K562 (cell line): ENCODE data around the gene HNRNPLL. TPM values are rescaled to one million over a fixed set of nuclear protein-coding genes. Genes with fewer than 3 reads are reported as not detected.

ENCODE experiments used
- AFF1 ChIP-seq, 2 experiments: fragments of 450-650 bp; IDR thresholded peaks; 2 replicates each; pipeline ENCODE4 v1.6.1; 2018; ENCODE audit warnings: mild to moderate bottlenecking in 2 of 2, low read depth in 1 of 2; ENCODE audit not compliant: partially characterized antibody in 2 of 2
- E2F8 ChIP-seq: fragments of 450-650 bp; IDR thresholded peaks from 2 replicates; pipeline ENCODE4 v1.7.1; 2018; ENCODE audit warnings: mild to moderate bottlenecking, low read depth; ENCODE audit not compliant: partially characterized antibody
- GABPB1 ChIP-seq: sonication (generic); formaldehyde crosslinking; IDR thresholded peaks from 2 replicates; pipeline ENCODE4 v1.8.0; 2022; ENCODE audit warnings: mild to moderate bottlenecking, missing genetic modification reagents
- HDGF ChIP-seq: fragments of 450-650 bp; IDR thresholded peaks from 2 replicates; pipeline ENCODE4 v1.6.1; 2016
- HMG20B ChIP-seq: fragments of 250-450 bp; sonication (Bioruptor Pico); IDR thresholded peaks from 2 replicates; pipeline ENCODE4 v1.5.0; 2021; ENCODE audit warnings: mild to moderate bottlenecking
- HNRNPL ChIP-seq: fragments of 200-400 bp; formaldehyde crosslinking; IDR thresholded peaks from 2 replicates; pipeline ENCODE4 v1.6.1; 2017; ENCODE audit warnings: low read depth, mild to moderate bottlenecking, low read length
- NBN ChIP-seq: fragments of 450-650 bp; IDR thresholded peaks from 2 replicates; pipeline ENCODE4 v1.6.1; 2016; ENCODE audit warnings: low read depth, mild to moderate bottlenecking
- NFIC ChIP-seq: fragments of 450-650 bp; IDR thresholded peaks from 2 replicates; pipeline ENCODE4 v1.6.1; 2017; ENCODE audit warnings: mild to moderate bottlenecking, inconsistent platforms
- NRF1 ChIP-seq, 2 experiments: fragments of 450-650 bp; IDR thresholded peaks in 1 of 2; conservative IDR thresholded peaks in 1 of 2; 2 replicates each; pipeline ENCODE4 v1.6.1; 2014; ENCODE audit warnings: mild to moderate bottlenecking in 2 of 2
- RFX5 ChIP-seq: IDR thresholded peaks from 2 replicates; pipeline ENCODE4 v1.6.1; 2011; ENCODE audit warnings: low read depth, mild to moderate bottlenecking, improper control_type of control experiment, low read length
- SPI1 ChIP-seq: IDR thresholded peaks from 2 replicates; pipeline ENCODE4 v1.6.1; 2011; ENCODE audit warnings: low read depth, low read length, control low read depth, borderline replicate concordance
- TAF9B ChIP-seq: fragments of 450-650 bp; IDR thresholded peaks from 2 replicates; pipeline ENCODE4 v1.6.1; 2018; ENCODE audit warnings: mild to moderate bottlenecking; ENCODE audit not compliant: partially characterized antibody
- TCF7L2 ChIP-seq: fragments of 150-350 bp; IDR thresholded peaks from 2 replicates; pipeline ENCODE4 v1.6.1; 2016; ENCODE audit warnings: low read depth, mild to moderate bottlenecking, low read length, moderate library complexity
- TRIM28 ChIP-seq: fragments of 450-650 bp; IDR thresholded peaks from 2 replicates; pipeline ENCODE4 v1.6.1; 2017
- ZNF197 ChIP-seq: fragments of 200-800 bp; sonication (Bioruptor generic); IDR thresholded peaks from 2 replicates; pipeline ENCODE4 v1.6.1; 2016; ENCODE audit warnings: low read depth, missing genetic modification characterization, missing compliant biosample characterization
- polyA plus RNA-seq, 8 experiments: library from polyadenylated mRNA; depleted of rRNA in 4 of 8; stranded (reverse) in 5 of 8; unstranded in 3 of 8; fragments of >200 nt; fragmentation: Nextera tagmentation in 2 of 8; fragmentation: Illumina TruSeq in 1 of 8; extraction: Ambion mirVana in 2 of 8; extraction: Trizol in 1 of 8; gene quantifications; 2 replicates each; pipeline versions ENCODE4 v1.2.1 to v1.2.3, GENCODE V29; 2011 to 2014; ENCODE audit warnings: inconsistent platforms in 1 of 8, missing spikeins in 1 of 8
- total RNA-seq, 7 experiments: library from RNA; depleted of rRNA in 6 of 7; stranded (reverse); fragments of >200 nt in 6 of 7; fragmentation: Illumina TruSeq in 2 of 7; extraction: Trizol in 2 of 7; gene quantifications; 2 replicates each; pipeline versions ENCODE4 v1.2.1 to v1.2.3, GENCODE V29; 2011 to 2021; ENCODE audit warnings: low replicate concordance in 1 of 7
- TF ChIP-seq, protein P1 (sequence below): fragments of 250-450 bp; sonication (Bioruptor Pico); IDR thresholded peaks from 2 replicates; pipeline ENCODE4 v1.8.0; 2021; ENCODE audit warnings: mild to moderate bottlenecking, moderate library complexity
- TF ChIP-seq, protein P2 (sequence below): fragments of 250-450 bp; sonication (Bioruptor Pico); IDR thresholded peaks from 2 replicates; pipeline ENCODE4 v1.8.0; 2022; ENCODE audit warnings: inconsistent platforms, mild to moderate bottlenecking, moderate library complexity, borderline replicate concordance

The HNRNPLL gene
- total and polyA plus RNA-seq, 9 of the 15 experiments (the other 6 are each of a cell fraction or from before 2014, with no cell fraction given), result 19.8 to 135 (median 57.8) TPM

DNA sequence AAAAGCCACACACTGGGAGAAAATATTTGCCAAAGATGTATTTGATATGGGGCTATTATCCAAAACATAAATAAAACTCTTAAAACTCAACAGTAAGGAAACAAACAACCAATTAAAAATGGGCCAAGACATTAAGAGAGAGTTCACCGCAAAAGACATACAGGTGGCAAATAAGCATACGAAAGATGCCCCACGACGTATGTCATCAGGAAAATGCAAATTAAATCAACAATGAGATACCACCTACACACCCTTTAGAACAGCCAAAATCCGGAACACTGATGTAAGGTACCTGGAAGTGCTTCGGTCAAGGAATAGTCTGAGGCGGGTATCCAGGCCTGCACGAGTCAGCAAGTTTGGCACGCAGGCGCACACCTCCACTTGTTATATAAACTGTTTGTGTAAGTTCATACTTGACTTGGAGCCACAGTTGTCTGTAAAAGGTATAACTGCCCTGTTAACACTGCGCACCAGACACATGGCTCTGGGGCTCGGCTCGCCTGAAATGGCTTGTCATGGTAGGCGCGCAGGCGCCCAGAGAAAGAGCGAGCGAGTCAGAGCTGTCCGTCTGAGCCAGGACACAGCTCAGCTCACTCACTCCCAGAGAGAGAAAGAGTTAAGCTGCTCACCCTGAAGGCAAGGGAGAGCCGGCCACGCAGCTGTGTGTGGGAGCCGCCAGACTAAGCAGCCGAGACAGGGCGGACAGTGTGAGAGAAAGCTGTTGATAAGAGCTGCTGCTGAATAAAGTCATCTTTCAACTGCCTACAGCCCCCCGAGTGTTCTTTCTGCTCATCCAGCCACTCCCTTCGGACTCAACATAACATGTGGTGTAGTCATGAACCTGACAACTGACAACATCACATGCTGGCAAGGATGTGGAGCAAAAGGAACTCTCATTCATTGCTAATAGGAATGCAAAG is 87.3 kb downstream of the HNRNPLL start (continued):
- TF ChIP-seq E2F8 (no peak), NRF1 (conservative IDR thresholded peaks at IDR 0.05 in 1 of 2, IDR thresholded peaks at IDR 0.05 in 1 of 2) (peak; percentile 95), TAF9B (peak; percentile 63), TRIM28 (peak; percentile 89), TCF7L2 (no peak), SPI1 (peak; percentile 39; the same call in 1 of the 2 replicates), HNRNPL (no peak), HMG20B (CRISPR knock-in tag) (no peak), HDGF (no peak), NBN (peak; percentile 77; the same call in 1 of the 2 replicates), NFIC (peak; percentile 64; the same call in 1 of the 2 replicates), ZNF197 (peak; percentile 88), RFX5 (no peak), GABPB1 (CRISPR knock-in tag) (peak; percentile 63; the same call in 1 of the 2 replicates), AFF1 (IDR thresholded peaks at IDR 0.05; ENCODE audit: low read depth in 1 of 2, partially characterized antibody in 2 of 2) (peak in 1 of 2 experiments; percentile 51)
- TF ChIP-seq, protein P1, sequence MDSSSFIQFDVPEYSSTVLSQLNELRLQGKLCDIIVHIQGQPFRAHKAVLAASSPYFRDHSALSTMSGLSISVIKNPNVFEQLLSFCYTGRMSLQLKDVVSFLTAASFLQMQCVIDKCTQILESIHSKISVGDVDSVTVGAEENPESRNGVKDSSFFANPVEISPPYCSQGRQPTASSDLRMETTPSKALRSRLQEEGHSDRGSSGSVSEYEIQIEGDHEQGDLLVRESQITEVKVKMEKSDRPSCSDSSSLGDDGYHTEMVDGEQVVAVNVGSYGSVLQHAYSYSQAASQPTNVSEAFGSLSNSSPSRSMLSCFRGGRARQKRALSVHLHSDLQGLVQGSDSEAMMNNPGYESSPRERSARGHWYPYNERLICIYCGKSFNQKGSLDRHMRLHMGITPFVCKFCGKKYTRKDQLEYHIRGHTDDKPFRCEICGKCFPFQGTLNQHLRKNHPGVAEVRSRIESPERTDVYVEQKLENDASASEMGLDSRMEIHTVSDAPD (CRISPR knock-in tag), result no peak
- TF ChIP-seq, protein P2, sequence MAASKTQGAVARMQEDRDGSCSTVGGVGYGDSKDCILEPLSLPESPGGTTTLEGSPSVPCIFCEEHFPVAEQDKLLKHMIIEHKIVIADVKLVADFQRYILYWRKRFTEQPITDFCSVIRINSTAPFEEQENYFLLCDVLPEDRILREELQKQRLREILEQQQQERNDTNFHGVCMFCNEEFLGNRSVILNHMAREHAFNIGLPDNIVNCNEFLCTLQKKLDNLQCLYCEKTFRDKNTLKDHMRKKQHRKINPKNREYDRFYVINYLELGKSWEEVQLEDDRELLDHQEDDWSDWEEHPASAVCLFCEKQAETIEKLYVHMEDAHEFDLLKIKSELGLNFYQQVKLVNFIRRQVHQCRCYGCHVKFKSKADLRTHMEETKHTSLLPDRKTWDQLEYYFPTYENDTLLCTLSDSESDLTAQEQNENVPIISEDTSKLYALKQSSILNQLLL (CRISPR knock-in tag), result no peak
